B cell (primary cell): ENCODE data around the gene MDFI.

ENCODE experiments used
- EZH2 ChIP-seq: IDR thresholded peaks from 2 replicates; pipeline ENCODE4 v1.6.1; 2012; ENCODE audit warnings: borderline replicate concordance, low read depth, mild to moderate bottlenecking, moderate library complexity, low read length; ENCODE audit not compliant: insufficient read depth, poor library complexity, severe bottlenecking
- TF ChIP-seq, protein P1 (sequence below): fragments of 200-600 bp; IDR thresholded peaks from one replicate; pipeline ENCODE4 v1.8.0; 2022; ENCODE audit warnings: antibody characterized with exemption, mild to moderate bottlenecking

DNA sequence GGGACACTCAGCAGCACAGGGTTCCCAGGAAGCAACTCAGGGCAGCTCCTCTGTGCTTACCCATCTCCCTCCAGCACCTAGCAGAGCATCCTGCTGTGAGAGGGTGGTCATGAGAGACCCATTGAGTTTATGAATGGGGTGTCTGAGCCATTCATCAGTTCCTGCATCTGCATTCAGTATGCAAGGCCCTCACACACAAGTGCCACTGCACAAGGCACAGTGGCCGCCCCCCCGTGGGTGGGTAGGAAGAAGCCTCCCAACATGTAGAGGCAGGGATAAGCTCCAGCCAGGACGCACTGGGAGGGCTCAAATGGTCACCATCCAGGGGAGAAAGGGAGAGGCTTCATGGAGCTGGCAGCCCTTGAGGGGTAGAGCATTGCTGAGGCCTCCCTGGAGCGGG lies 49.0 kb upstream of the MDFI start:
- TF ChIP-seq, protein P1, sequence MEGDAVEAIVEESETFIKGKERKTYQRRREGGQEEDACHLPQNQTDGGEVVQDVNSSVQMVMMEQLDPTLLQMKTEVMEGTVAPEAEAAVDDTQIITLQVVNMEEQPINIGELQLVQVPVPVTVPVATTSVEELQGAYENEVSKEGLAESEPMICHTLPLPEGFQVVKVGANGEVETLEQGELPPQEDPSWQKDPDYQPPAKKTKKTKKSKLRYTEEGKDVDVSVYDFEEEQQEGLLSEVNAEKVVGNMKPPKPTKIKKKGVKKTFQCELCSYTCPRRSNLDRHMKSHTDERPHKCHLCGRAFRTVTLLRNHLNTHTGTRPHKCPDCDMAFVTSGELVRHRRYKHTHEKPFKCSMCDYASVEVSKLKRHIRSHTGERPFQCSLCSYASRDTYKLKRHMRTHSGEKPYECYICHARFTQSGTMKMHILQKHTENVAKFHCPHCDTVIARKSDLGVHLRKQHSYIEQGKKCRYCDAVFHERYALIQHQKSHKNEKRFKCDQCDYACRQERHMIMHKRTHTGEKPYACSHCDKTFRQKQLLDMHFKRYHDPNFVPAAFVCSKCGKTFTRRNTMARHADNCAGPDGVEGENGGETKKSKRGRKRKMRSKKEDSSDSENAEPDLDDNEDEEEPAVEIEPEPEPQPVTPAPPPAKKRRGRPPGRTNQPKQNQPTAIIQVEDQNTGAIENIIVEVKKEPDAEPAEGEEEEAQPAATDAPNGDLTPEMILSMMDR, result no peak
- no peak for TF ChIP-seq EZH2
